Superior temporal gyrus (tissue), 1 donor: Measurements from ENCODE around the gene ZNF559.
"Not testable (repeated sequence)": the region's sequence is repeated elsewhere in the genome, so short reads cannot be mapped to it uniquely, and the experiment has no call there.

ENCODE experiments used
- DNase-seq: peaks from one replicate; pipeline ENCODE4 v3.0.0-alpha.2; 2016; ENCODE audit errors: extremely low spot score

ZNF559 gene

GRCh38 chr19:9323919-9324583 is at the start of gene ZNF559:
Gene ZNF559, plus strand, starts transcription at chr19:9324179. Its CDS starts 14,371 bp downstream, at chr19:9338550.
- DNase-seq: peak; percentile 94

- not testable (repeated sequence) for DNase-seq
Measured at GRCh38 chr19:9283485-9283884, 40.5 kb upstream of the ZNF559 start.

GRCh38 chr19:9289231-9289884 is 34.6 kb upstream of the ZNF559 start:
- no peak for DNase-seq

- no peak for DNase-seq
Measured at GRCh38 chr19:9295411-9295849, 28.5 kb upstream of the ZNF559 start.

GRCh38 chr19:9296336-9296735 is 27.6 kb upstream of the ZNF559 start:
- no peak for DNase-seq

- no peak for DNase-seq
Measured at GRCh38 chr19:9306443-9306842, 17.5 kb upstream of the ZNF559 start.

- no peak for DNase-seq
Measured at GRCh38 chr19:9308091-9308770, 15.7 kb upstream of the ZNF559 start.

- peak; percentile 98 for DNase-seq
Measured at GRCh38 chr19:9309139-9309973, 14.6 kb upstream of the ZNF559 start, which contains the start of gene ZNF699. Gene ZNF699, minus strand, starts transcription at chr19:9309838. Its CDS starts 4,719 bp downstream, at chr19:9305119.

- no peak for DNase-seq
Measured at GRCh38 chr19:9309974-9310446, 14.0 kb upstream of the ZNF559 start.

- DNase-seq: no peak
Measured at GRCh38 chr19:9313756-9314155, 10.2 kb upstream of the ZNF559 start.

- no peak for DNase-seq
Measured at GRCh38 chr19:9321338-9321737, 2.6 kb upstream of the ZNF559 start.

GRCh38 chr19:9321756-9322155 is 2.2 kb upstream of the ZNF559 start:
- not testable (repeated sequence) for DNase-seq

GRCh38 chr19:9322201-9322600 is 1.8 kb upstream of the ZNF559 start:
- DNase-seq: not testable (repeated sequence)

GRCh38 chr19:9323557-9323918 is 441 bp upstream of the ZNF559 start:
- peak; percentile 90 for DNase-seq

- DNase-seq: no peak
Measured at GRCh38 chr19:9324584-9324962, 594 bp downstream of the ZNF559 start.

- DNase-seq: no peak
Measured at GRCh38 chr19:9329999-9330398, 6.0 kb downstream of the ZNF559 start.

GRCh38 chr19:9342610-9343304 is 18.8 kb downstream of the ZNF559 start:
- DNase-seq: no peak

GRCh38 chr19:9345005-9345404 is 21.0 kb downstream of the ZNF559 start:
- DNase-seq: no peak

- no peak for DNase-seq
Measured at GRCh38 chr19:9348253-9348652, 24.3 kb downstream of the ZNF559 start.

- DNase-seq: no peak
Measured at GRCh38 chr19:9348671-9349070, 24.7 kb downstream of the ZNF559 start.

- no peak for DNase-seq
Measured at GRCh38 chr19:9352505-9352904, 28.5 kb downstream of the ZNF559 start.
